ENCODE measurements around the gene TUSC1. TPM values are rescaled to one million over a fixed set of nuclear protein-coding genes. Genes with fewer than 3 reads are reported as not detected.
"Not testable (repeated sequence)": the region's sequence is repeated elsewhere in the genome, so short reads cannot be mapped to it uniquely, and the experiment has no call there.

TUSC1 gene
- total RNA-seq, 1 donor from 2014 or later = not detected

DNA sequence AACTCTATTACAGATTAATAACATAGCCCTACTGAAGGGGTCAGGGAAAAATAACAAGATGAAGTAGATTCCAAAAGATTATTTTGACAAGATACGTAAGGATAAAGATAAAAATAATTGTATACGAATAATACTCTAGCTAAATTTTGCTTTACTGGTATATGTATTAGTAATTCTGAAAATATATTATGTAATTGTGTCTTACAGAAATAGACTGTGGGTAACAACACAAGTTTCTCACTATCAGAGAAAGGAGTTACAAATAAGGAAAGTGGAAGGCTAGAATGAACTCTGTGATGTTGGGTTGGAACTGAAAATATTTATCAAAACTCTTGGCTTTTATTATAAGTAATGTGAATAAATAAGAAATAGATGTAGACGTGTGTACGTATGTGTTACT, 26.6 kb upstream of the TUSC1 start:
- TF ChIP-seq CTCF (IDR thresholded peaks at IDR 0.05) = no peak
- Mint-ChIP-seq H3K27me3 (ENCODE audit: low read depth) (peaks cover 1% of the 10 kb centered on the region), H3K4me3 (ENCODE audit: unreplicated experiment) (no peak overlapping the region), H3K27ac (ENCODE audit: unreplicated experiment) (no peak overlapping the region), H3K9me3 (ENCODE audit: low read depth) (no peaks in the 10 kb centered on the region), H3K36me3 (ENCODE audit: low read depth) (no peaks in the 10 kb centered on the region), H3K4me1 (ENCODE audit: low read depth) (no peaks in the 10 kb centered on the region)
- DNase-seq (ENCODE audit: low spot score) = no peak

GRCh38 chr9:25703701-25704357, 25.6 kb upstream of the TUSC1 start:
- Mint-ChIP-seq H3K27ac (ENCODE audit: unreplicated experiment) (no peak overlapping the region), H3K36me3 (ENCODE audit: low read depth) (no peaks in the 10 kb centered on the region), H3K9me3 (ENCODE audit: low read depth) (no peaks in the 10 kb centered on the region), H3K27me3 (ENCODE audit: low read depth) (peaks cover 1% of the 10 kb centered on the region), H3K4me1 (ENCODE audit: low read depth) (no peaks in the 10 kb centered on the region), H3K4me3 (ENCODE audit: unreplicated experiment) (no peak overlapping the region)
- no peak for TF ChIP-seq CTCF (IDR thresholded peaks at IDR 0.05)
- DNase-seq (ENCODE audit: low spot score) = no peak

DNA sequence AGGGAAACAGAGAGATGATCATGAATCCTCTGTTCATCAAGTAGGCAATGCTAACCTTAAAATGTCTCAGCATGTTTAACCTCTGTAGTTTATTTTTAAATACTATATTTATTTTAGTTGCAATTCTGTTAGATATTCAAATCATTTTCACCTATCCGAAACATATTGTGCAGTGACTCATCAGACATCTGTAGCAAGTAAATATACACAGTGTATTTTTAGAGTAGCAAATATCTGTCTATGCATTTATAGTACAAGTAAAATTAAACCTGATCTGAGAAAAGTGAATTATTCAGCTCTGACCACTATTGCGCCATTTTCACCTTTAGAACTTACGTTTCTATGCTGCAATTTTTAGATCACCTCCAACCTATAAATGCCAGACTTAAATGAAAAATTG, 24.3 kb upstream of the TUSC1 start:
- Mint-ChIP-seq H3K27me3 (ENCODE audit: low read depth) (peaks cover 1% of the 10 kb centered on the region), H3K27ac (ENCODE audit: unreplicated experiment) (no peak overlapping the region), H3K36me3 (ENCODE audit: low read depth) (no peaks in the 10 kb centered on the region), H3K4me3 (ENCODE audit: unreplicated experiment) (no peak overlapping the region), H3K4me1 (ENCODE audit: low read depth) (no peaks in the 10 kb centered on the region), H3K9me3 (ENCODE audit: low read depth) (no peaks in the 10 kb centered on the region)
- TF ChIP-seq CTCF (IDR thresholded peaks at IDR 0.05) = no peak
- DNase-seq (ENCODE audit: low spot score) = no peak

- DNase-seq (ENCODE audit: low spot score); H3K36me3 Mint-ChIP-seq (ENCODE audit: low read depth); H3K4me3 Mint-ChIP-seq (ENCODE audit: unreplicated experiment): not testable (repeated sequence)
These were observed 22.7 kb upstream of the TUSC1 start for GRCh38 chr9:25700899-25701298.

DNA sequence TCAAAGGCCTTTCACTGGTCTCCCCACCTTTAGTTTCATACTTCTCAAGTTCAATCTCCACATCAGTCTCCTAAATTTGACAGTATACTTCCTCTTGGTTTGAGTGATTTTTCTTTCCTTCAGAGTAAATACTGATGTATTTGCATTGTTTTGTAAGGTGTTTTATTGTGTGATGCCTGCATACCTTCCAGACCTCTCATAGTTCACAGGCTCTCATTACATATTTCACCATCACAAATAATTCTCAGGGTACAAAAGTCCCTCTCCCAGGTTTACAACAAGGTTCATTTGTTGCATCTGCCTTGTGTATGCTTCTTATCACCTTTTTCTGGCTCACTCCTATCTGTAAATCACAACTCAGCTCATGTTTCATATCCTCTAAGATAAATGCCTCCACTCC, 22.2 kb upstream of the TUSC1 start:
- H3K9me3 Mint-ChIP-seq (ENCODE audit: low read depth) = no peaks in the 10 kb centered on the region
- no peak overlapping the region for H3K27ac Mint-ChIP-seq (ENCODE audit: unreplicated experiment)
- no peaks in the 10 kb centered on the region for H3K36me3 Mint-ChIP-seq (ENCODE audit: low read depth)
- H3K27me3 Mint-ChIP-seq (ENCODE audit: low read depth) = no peaks in the 10 kb centered on the region
- no peak for TF ChIP-seq CTCF (IDR thresholded peaks at IDR 0.05)
- DNase-seq (ENCODE audit: low spot score) = no peak
- no peaks in the 10 kb centered on the region for H3K4me1 Mint-ChIP-seq (ENCODE audit: low read depth)
- no peak overlapping the region for H3K4me3 Mint-ChIP-seq (ENCODE audit: unreplicated experiment)

More at GRCh38 chr9:25700899-25701298, 22.7 kb upstream of the TUSC1 start:
- H3K27ac Mint-ChIP-seq (ENCODE audit: unreplicated experiment); H3K27me3 Mint-ChIP-seq (ENCODE audit: low read depth); H3K4me1 Mint-ChIP-seq (ENCODE audit: low read depth); H3K9me3 Mint-ChIP-seq (ENCODE audit: low read depth): not testable (repeated sequence)

- Mint-ChIP-seq H3K4me1 (ENCODE audit: low read depth) (no peaks in the 10 kb centered on the region), H3K9me3 (ENCODE audit: low read depth) (no peaks in the 10 kb centered on the region), H3K4me3 (ENCODE audit: unreplicated experiment) (no peak overlapping the region), H3K27me3 (ENCODE audit: low read depth) (peaks cover 3% of the 10 kb centered on the region), H3K36me3 (ENCODE audit: low read depth) (no peaks in the 10 kb centered on the region), H3K27ac (ENCODE audit: unreplicated experiment) (no peak overlapping the region)
- TF ChIP-seq CTCF (IDR thresholded peaks at IDR 0.05) = no peak
- DNase-seq (ENCODE audit: low spot score) = no peak
These were observed 13.5 kb upstream of the TUSC1 start for GRCh38 chr9:25691786-25692185.
